ENCODE measurements around the gene COPG1.

DNA sequence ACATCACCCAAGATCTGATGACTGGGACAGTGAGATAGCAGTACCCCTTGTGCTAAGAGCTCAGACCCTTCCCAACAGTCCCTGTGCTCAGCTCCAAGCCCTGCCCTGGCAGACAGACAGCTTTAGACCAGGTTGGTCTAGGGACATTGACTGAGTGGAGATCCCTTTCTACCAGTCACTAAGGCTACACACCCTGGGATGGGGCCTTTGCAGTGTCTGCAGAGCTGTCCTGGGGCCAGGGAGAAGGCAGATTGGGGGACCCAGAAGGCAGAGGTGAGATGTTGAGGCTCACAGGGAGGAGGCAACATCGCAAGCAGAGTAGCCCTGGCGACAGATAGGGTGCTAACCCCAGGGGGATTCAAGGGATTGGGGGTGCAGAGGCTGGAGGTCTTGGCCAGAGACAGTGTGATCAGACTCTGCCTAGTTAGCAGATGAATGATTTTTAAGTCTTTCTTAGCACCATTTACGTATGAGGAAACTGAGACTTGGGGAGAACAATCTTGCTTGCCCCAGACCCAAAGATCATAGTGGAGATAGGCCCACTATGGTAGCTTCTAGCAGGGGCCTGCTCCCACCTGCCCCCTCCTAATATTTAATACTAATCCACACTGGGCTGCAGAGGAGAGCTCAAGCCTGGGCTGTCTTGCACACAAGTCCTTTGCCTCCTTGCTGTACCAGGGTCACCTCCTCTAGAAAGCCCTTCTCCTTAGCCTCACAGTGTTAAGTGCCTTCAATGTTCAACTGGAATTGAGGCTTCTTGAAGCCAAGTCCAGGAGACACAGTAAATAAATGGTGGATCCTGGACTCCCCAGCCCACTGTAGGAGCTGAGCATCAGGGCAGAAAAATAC is 61.9 kb downstream of the COPG1 start:
- TF ChIP-seq POLR2A (IDR thresholded peaks at IDR 0.05) (no peak), EP300 (IDR thresholded peaks at IDR 0.05; ENCODE audit: low read depth) (no peak), POLR2AphosphoS5 (IDR thresholded peaks at IDR 0.05) (no peak)
- TF ChIP-seq, protein P1, sequence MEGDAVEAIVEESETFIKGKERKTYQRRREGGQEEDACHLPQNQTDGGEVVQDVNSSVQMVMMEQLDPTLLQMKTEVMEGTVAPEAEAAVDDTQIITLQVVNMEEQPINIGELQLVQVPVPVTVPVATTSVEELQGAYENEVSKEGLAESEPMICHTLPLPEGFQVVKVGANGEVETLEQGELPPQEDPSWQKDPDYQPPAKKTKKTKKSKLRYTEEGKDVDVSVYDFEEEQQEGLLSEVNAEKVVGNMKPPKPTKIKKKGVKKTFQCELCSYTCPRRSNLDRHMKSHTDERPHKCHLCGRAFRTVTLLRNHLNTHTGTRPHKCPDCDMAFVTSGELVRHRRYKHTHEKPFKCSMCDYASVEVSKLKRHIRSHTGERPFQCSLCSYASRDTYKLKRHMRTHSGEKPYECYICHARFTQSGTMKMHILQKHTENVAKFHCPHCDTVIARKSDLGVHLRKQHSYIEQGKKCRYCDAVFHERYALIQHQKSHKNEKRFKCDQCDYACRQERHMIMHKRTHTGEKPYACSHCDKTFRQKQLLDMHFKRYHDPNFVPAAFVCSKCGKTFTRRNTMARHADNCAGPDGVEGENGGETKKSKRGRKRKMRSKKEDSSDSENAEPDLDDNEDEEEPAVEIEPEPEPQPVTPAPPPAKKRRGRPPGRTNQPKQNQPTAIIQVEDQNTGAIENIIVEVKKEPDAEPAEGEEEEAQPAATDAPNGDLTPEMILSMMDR (IDR thresholded peaks at IDR 0.05), result no peak
